Trophoblast cell (in vitro differentiated cells and primary cell): ENCODE measurements around the gene FUBP3.

Experiments used
- DNase-seq, 2 donors: peaks; one replicate each; pipeline ENCODE4 v3.0.0-alpha.2; 2016
- H2AFZ ChIP-seq: 2 replicates; pipeline ENCODE4 v1.6.1; 2013; ENCODE audit warnings: low read length, moderate library complexity, mild to moderate bottlenecking; ENCODE audit not compliant: insufficient read depth, poor library complexity
- H2AK5ac ChIP-seq: 2 replicates; pipeline ENCODE4 v1.6.1; 2013; ENCODE audit warnings: mild to moderate bottlenecking, low read length
- H2BK120ac ChIP-seq: 2 replicates; pipeline ENCODE4 v1.6.1; 2013; ENCODE audit warnings: low read length, mild to moderate bottlenecking, moderate library complexity; ENCODE audit not compliant: insufficient read depth, poor library complexity
- H2BK12ac ChIP-seq: 2 replicates; pipeline ENCODE4 v1.6.1; 2013; ENCODE audit warnings: mild to moderate bottlenecking, low read length, moderate library complexity
- H2BK5ac ChIP-seq: 2 replicates; pipeline ENCODE4 v1.6.1; 2013; ENCODE audit warnings: low read length, low read depth, moderate library complexity, mild to moderate bottlenecking; ENCODE audit not compliant: poor library complexity
- H3K14ac ChIP-seq: 2 replicates; pipeline ENCODE4 v1.6.1; 2013; ENCODE audit warnings: mild to moderate bottlenecking, low read length
- H3K18ac ChIP-seq: 2 replicates; pipeline ENCODE4 v1.6.1; 2013; ENCODE audit warnings: mild to moderate bottlenecking, low read length
- H3K23ac ChIP-seq: 2 replicates; pipeline ENCODE4 v1.6.1; 2013; ENCODE audit warnings: low read length
- H3K27ac ChIP-seq: 2 replicates; pipeline ENCODE4 v1.5.1; 2013; ENCODE audit warnings: low read depth, mild to moderate bottlenecking, inconsistent platforms, low read length, moderate library complexity
- H3K27me3 ChIP-seq: 2 replicates; pipeline ENCODE4 v1.6.1; 2013; ENCODE audit warnings: inconsistent platforms, mild to moderate bottlenecking, low read length, moderate library complexity; ENCODE audit not compliant: insufficient read depth
- H3K36me3 ChIP-seq, 2 experiments: 1 replicate in 1 of 2; 2 replicates in 1 of 2; pipeline ENCODE4 v1.6.1; 2013; ENCODE audit warnings: low read length in 2 of 2, mild to moderate bottlenecking in 2 of 2, moderate library complexity in 1 of 2; ENCODE audit not compliant: insufficient read depth in 2 of 2, control insufficient read depth in 1 of 2
- H3K4ac ChIP-seq: 2 replicates; pipeline ENCODE4 v1.6.1; 2013; ENCODE audit warnings: low read depth, mild to moderate bottlenecking, low read length, moderate library complexity
- H3K4me1 ChIP-seq, 2 experiments: 1 replicate in 1 of 2; 2 replicates in 1 of 2; pipeline ENCODE4 v1.6.1; 2013; ENCODE audit warnings: low read length in 2 of 2, mild to moderate bottlenecking in 2 of 2, moderate library complexity in 1 of 2; ENCODE audit not compliant: insufficient read depth in 2 of 2, control insufficient read depth in 1 of 2
- H3K4me2 ChIP-seq: 2 replicates; pipeline ENCODE4 v1.6.1; 2013; ENCODE audit warnings: inconsistent platforms, mild to moderate bottlenecking, low read length, moderate library complexity
- H3K4me3 ChIP-seq: 2 replicates; pipeline ENCODE4 v1.5.1; 2013; ENCODE audit warnings: mild to moderate bottlenecking, low read depth, low read length, inconsistent platforms
- H3K79me1 ChIP-seq: one replicate; pipeline ENCODE4 v1.6.1; 2013; ENCODE audit warnings: low read length
- H3K79me2 ChIP-seq: 2 replicates; pipeline ENCODE4 v1.6.1; 2013; ENCODE audit warnings: low read length, mild to moderate bottlenecking; ENCODE audit not compliant: control insufficient read depth, insufficient read depth, poor library complexity
- H3K9ac ChIP-seq: 2 replicates; pipeline ENCODE4 v1.6.1; 2013; ENCODE audit warnings: mild to moderate bottlenecking, low read length
- H3K9me3 ChIP-seq: 2 replicates; pipeline ENCODE4 v1.6.1; 2013; ENCODE audit warnings: low read depth, mild to moderate bottlenecking, control low read depth, inconsistent platforms, low read length; ENCODE audit not compliant: insufficient read depth
- H4K12ac ChIP-seq: 2 replicates; pipeline ENCODE4 v1.6.1; 2013; ENCODE audit warnings: low read depth, mild to moderate bottlenecking, low read length, moderate library complexity
- H4K8ac ChIP-seq: 2 replicates; pipeline ENCODE4 v1.6.1; 2013; ENCODE audit warnings: low read depth, mild to moderate bottlenecking, low read length, moderate library complexity
- H4K91ac ChIP-seq: one replicate; pipeline ENCODE4 v1.6.1; 2013; ENCODE audit warnings: low read depth, mild to moderate bottlenecking, low read length, moderate library complexity
- WGBS: extraction: QIAGEN DNeasy Blood & Tissue Kit; methylation state at CpG from one replicate; pipeline ENCODE4 v1.1.7; 2013; ENCODE audit warnings: missing lambda C conversion rate; ENCODE audit not compliant: insufficient read length, insufficient coverage; ENCODE audit errors: extremely low coverage; 5-methylcytosine and 5-hydroxymethylcytosine counted together

Gene FUBP3

GRCh38 chr9:130669965-130670364 lies 90.6 kb downstream of the FUBP3 start:
- Histone ChIP-seq H3K27ac (no peak overlapping the region), H2BK12ac (no peak overlapping the region)
- no peak for DNase-seq

GRCh38 chr9:130670644-130671043 lies 91.3 kb downstream of the FUBP3 start:
- peaks cover 7% of the 10 kb centered on the region for H3K9me3 ChIP-seq
- no peaks in the 10 kb centered on the region for H3K79me1 ChIP-seq
- no peak overlapping the region for H4K8ac ChIP-seq
- H3K4ac ChIP-seq = no peak overlapping the region
- no peak overlapping the region for H2BK120ac ChIP-seq
- H3K14ac ChIP-seq = no peak overlapping the region
- no peak for DNase-seq
- H3K36me3 ChIP-seq = no peaks in the 10 kb centered on the region
- H2BK12ac ChIP-seq = no peak overlapping the region
- H3K4me2 ChIP-seq = no peak overlapping the region
- no peak overlapping the region for H2AK5ac ChIP-seq
- no peak overlapping the region for H4K12ac ChIP-seq
- H3K79me2 ChIP-seq = no peaks in the 10 kb centered on the region
- peaks cover 31% of the 10 kb centered on the region for H3K27me3 ChIP-seq
- no peak overlapping the region for H3K4me3 ChIP-seq
- H2AFZ ChIP-seq = no peak overlapping the region
- no peak overlapping the region for H3K18ac ChIP-seq
- no peaks in the 10 kb centered on the region for H3K4me1 ChIP-seq
- no CpG with 5 or more reads among the region's 6 CpGs for WGBS
- H3K23ac ChIP-seq = no peak overlapping the region
- H3K27ac ChIP-seq = no peak overlapping the region
- H4K91ac ChIP-seq = no peak overlapping the region
- no peak overlapping the region for H3K9ac ChIP-seq
- H2BK5ac ChIP-seq = no peak overlapping the region

More at GRCh38 chr9:130669965-130670364, 90.6 kb downstream of the FUBP3 start:
- no peak overlapping the region for H2AFZ ChIP-seq
- H4K8ac ChIP-seq = no peak overlapping the region
- no peak overlapping the region for H3K4me3 ChIP-seq
- H3K27me3 ChIP-seq = peaks cover 37% of the 10 kb centered on the region
- peaks cover 7% of the 10 kb centered on the region for H3K9me3 ChIP-seq
- H4K91ac ChIP-seq = no peak overlapping the region
- no peak overlapping the region for H4K12ac ChIP-seq
- no peak overlapping the region for H3K14ac ChIP-seq
- no peak overlapping the region for H3K23ac ChIP-seq
- no peak overlapping the region for H3K9ac ChIP-seq
- H3K4me2 ChIP-seq = no peak overlapping the region
- no peak overlapping the region for H2AK5ac ChIP-seq
- H2BK5ac ChIP-seq = no peak overlapping the region
- H3K79me1 ChIP-seq = no peaks in the 10 kb centered on the region
- no peak overlapping the region for H3K18ac ChIP-seq
- H2BK120ac ChIP-seq = no peak overlapping the region
- no peaks in the 10 kb centered on the region for H3K36me3 ChIP-seq
- no CpG with 5 or more reads among the region's 4 CpGs for WGBS
- H3K79me2 ChIP-seq = no peaks in the 10 kb centered on the region
- H3K4me1 ChIP-seq = no peaks in the 10 kb centered on the region
- H3K4ac ChIP-seq = no peak overlapping the region

- no peak overlapping the region for H3K4me3 ChIP-seq
- no peak overlapping the region for H3K18ac ChIP-seq
- no peak overlapping the region for H2BK5ac ChIP-seq
- H4K12ac ChIP-seq = no peak overlapping the region
- no peak overlapping the region for H3K4ac ChIP-seq
- H2BK12ac ChIP-seq = no peak overlapping the region
- no peak overlapping the region for H4K8ac ChIP-seq
- H3K79me2 ChIP-seq = no peaks in the 10 kb centered on the region
- H3K27ac ChIP-seq = no peak overlapping the region
- H3K27me3 ChIP-seq = peaks cover 13% of the 10 kb centered on the region
- H2BK120ac ChIP-seq = no peak overlapping the region
- DNase-seq = no peak
- H3K4me2 ChIP-seq = no peak overlapping the region
- peaks cover 7% of the 10 kb centered on the region for H3K9me3 ChIP-seq
- H2AFZ ChIP-seq = no peak overlapping the region
- H3K36me3 ChIP-seq = no peaks in the 10 kb centered on the region
- no peaks in the 10 kb centered on the region for H3K79me1 ChIP-seq
- no peak overlapping the region for H3K23ac ChIP-seq
- no peak overlapping the region for H3K14ac ChIP-seq
- no peak overlapping the region for H3K9ac ChIP-seq
- no peak overlapping the region for H4K91ac ChIP-seq
- WGBS = no CpG with 5 or more reads among the region's 8 CpGs
- H2AK5ac ChIP-seq = no peak overlapping the region
- no peaks in the 10 kb centered on the region for H3K4me1 ChIP-seq
Observed at GRCh38 chr9:130672466-130672865, 93.1 kb downstream of the FUBP3 start.

GRCh38 chr9:130672933-130673615 lies 93.7 kb downstream of the FUBP3 start:
- no peak overlapping the region for H2AFZ ChIP-seq
- no peak overlapping the region for H3K4ac ChIP-seq
- WGBS = no CpG with 5 or more reads among the region's 12 CpGs
- no peaks in the 10 kb centered on the region for H3K36me3 ChIP-seq
- no peak overlapping the region for H3K4me2 ChIP-seq
- no peak overlapping the region for H4K12ac ChIP-seq
- H3K14ac ChIP-seq = no peak overlapping the region
- no peak overlapping the region for H4K8ac ChIP-seq
- H2BK120ac ChIP-seq = no peak overlapping the region
- H3K4me1 ChIP-seq = no peaks in the 10 kb centered on the region
- no peak overlapping the region for H3K4me3 ChIP-seq
- H3K9me3 ChIP-seq = peaks cover 4% of the 10 kb centered on the region
- no peaks in the 10 kb centered on the region for H3K79me2 ChIP-seq
- DNase-seq = no peak
- no peak overlapping the region for H3K27ac ChIP-seq
- H3K9ac ChIP-seq = no peak overlapping the region
- H2BK5ac ChIP-seq = no peak overlapping the region
- H2BK12ac ChIP-seq = no peak overlapping the region
- no peaks in the 10 kb centered on the region for H3K79me1 ChIP-seq
- H2AK5ac ChIP-seq = no peak overlapping the region
- H4K91ac ChIP-seq = no peak overlapping the region
- H3K18ac ChIP-seq = no peak overlapping the region
- H3K27me3 ChIP-seq = peaks cover 8% of the 10 kb centered on the region
- no peak overlapping the region for H3K23ac ChIP-seq
